ENCODE results near the gene LARP1. TPM values are rescaled to one million over a fixed set of nuclear protein-coding genes. Genes with fewer than 3 reads are reported as not detected.
A peak's percentile ranks its signal among the peaks of the same experiment; 100 is the strongest.

LARP1 gene
- total and polyA plus RNA-seq, 10 of the 15 experiments (the other 5 are each of a cell fraction or from before 2014, with no cell fraction given) = 22.6 to 227 (median 60.8) TPM

DNA sequence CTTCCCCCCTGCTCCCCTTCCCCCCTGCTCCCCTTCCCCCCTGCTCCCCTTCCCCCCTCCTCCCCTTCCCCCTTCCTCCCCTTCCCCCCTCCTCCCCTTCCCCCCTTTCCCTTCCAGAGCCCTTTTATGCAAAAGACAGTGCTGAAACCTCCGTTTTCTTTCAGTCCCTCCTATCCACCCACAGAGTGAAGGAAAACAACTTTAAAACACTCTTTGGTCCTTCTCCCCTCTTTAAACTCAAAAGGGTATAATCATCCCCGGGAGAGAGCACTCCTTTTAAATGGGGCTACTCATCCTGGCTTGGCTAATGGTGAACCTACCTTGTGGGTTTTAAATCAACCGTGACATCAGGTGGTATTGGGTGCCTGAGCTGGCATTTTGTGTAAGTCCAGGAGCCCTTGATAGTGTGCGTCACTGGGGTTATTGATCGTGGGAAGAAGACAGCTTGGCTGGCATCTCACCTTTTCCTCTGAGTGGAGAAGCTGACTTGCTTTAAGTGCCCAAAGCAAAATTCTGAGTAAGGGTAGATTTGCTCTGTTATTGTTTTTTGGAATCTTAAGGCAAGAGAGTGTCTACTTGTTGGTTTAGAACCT is 2.7 kb downstream of the LARP1 start:
- ChIA-PET RAD21 (ENCODE audit: unreplicated experiment) (interaction anchor here (0.7 to 3.8 kb wide), 3 partner anchors 11 to 180 kb away, joined by 3 to 14 read pairs (median 4); partner anchors contain the start of gene GEMIN5), POLR2A (interaction anchor here (1.1 to 1.8 kb wide), 5 partner anchors 10 to 102 kb away, joined by 3 to 8 read pairs (median 3); partner anchors contain the start of gene CNOT8), CTCF (interaction anchor here (0.6 to 1.5 kb wide), 5 partner anchors 9 to 100 kb away, joined by 3 to 8 read pairs (median 4); no protein-coding TSS in a partner anchor), SMC1A (ENCODE audit: uncharacterized antibody, unreplicated experiment) (interaction anchor here (1.2 to 3.6 kb wide), 3 partner anchors 11 to 52 kb away, joined by 5 to 33 read pairs (median 5); no protein-coding TSS in a partner anchor)
- no peak for FAIRE-seq
- Histone ChIP-seq H3K4me3 (peak overlapping the region; percentile 70), H4K20me1 (ENCODE audit: control insufficient read depth, insufficient read depth) (peaks cover 7% of the 10 kb centered on the region; the same call in 1 of the 2 replicates), H3K27ac (ENCODE audit: control insufficient read depth, insufficient read depth) (peak overlapping the region; percentile 62), H3K4me2 (ENCODE audit: control insufficient read depth, insufficient read depth) (peak overlapping the region; percentile 98), H3K27me3 (replicated peaks in 1 of 2; ENCODE audit: control insufficient read depth in 2 of 2, insufficient read depth in 2 of 2, low read length in 1 of 2) (no peaks in the 10 kb centered on the region), H3K36me3 (ENCODE audit: control insufficient read depth in 2 of 2, insufficient read depth in 2 of 2, low read length in 1 of 2) (peaks cover 0 to 2% of the 10 kb centered on the region in 2 experiments; a peak in 3 of 4 replicates), H3K9ac (ENCODE audit: control insufficient read depth, insufficient read depth, low read length) (peak overlapping the region; percentile 63), H3K79me2 (ENCODE audit: control insufficient read depth, insufficient read depth, low read length) (peaks cover 90% of the 10 kb centered on the region), H3K9me3 (replicated peaks; ENCODE audit: control insufficient read depth, insufficient read depth, low read length) (no peaks in the 10 kb centered on the region), H2AFZ (ENCODE audit: control insufficient read depth, low read depth, low read length) (no peak overlapping the region), H3K4me1 (ENCODE audit: control insufficient read depth, insufficient read depth, low read length) (peaks cover 35% of the 10 kb centered on the region)
- WGBS (ENCODE audit: insufficient coverage, insufficient replicate concordance, low lambda C conversion rate, missing lambda C conversion rate) = under 1% methylated on average over 5 of the region's 5 CpGs
- intact Hi-C loops (cut with micrococcal nuclease; ENCODE audit: unreplicated experiment) = loop anchor here (2.0 to 10.0 kb wide), 4 partner anchors 54 to 253 kb away; partner anchors contain the start of gene GEMIN5
- BruUV-seq (replicated peaks) = no TSS peak
- in situ Hi-C loops (cut with MboI) = no loop called here
- TF ChIP-seq HCFC1 (IDR thresholded peaks at IDR 0.05; ENCODE audit: low read length) = no peak
- no peak for TF ChIP-seq ASH2L (IDR thresholded peaks at IDR 0.05; ENCODE audit: borderline replicate concordance, low read depth)
- no peak for TF ChIP-seq NBN (IDR thresholded peaks at IDR 0.05)
- no peak for TF ChIP-seq NR2C1 (IDR thresholded peaks at IDR 0.05)
- TF ChIP-seq, protein P1, sequence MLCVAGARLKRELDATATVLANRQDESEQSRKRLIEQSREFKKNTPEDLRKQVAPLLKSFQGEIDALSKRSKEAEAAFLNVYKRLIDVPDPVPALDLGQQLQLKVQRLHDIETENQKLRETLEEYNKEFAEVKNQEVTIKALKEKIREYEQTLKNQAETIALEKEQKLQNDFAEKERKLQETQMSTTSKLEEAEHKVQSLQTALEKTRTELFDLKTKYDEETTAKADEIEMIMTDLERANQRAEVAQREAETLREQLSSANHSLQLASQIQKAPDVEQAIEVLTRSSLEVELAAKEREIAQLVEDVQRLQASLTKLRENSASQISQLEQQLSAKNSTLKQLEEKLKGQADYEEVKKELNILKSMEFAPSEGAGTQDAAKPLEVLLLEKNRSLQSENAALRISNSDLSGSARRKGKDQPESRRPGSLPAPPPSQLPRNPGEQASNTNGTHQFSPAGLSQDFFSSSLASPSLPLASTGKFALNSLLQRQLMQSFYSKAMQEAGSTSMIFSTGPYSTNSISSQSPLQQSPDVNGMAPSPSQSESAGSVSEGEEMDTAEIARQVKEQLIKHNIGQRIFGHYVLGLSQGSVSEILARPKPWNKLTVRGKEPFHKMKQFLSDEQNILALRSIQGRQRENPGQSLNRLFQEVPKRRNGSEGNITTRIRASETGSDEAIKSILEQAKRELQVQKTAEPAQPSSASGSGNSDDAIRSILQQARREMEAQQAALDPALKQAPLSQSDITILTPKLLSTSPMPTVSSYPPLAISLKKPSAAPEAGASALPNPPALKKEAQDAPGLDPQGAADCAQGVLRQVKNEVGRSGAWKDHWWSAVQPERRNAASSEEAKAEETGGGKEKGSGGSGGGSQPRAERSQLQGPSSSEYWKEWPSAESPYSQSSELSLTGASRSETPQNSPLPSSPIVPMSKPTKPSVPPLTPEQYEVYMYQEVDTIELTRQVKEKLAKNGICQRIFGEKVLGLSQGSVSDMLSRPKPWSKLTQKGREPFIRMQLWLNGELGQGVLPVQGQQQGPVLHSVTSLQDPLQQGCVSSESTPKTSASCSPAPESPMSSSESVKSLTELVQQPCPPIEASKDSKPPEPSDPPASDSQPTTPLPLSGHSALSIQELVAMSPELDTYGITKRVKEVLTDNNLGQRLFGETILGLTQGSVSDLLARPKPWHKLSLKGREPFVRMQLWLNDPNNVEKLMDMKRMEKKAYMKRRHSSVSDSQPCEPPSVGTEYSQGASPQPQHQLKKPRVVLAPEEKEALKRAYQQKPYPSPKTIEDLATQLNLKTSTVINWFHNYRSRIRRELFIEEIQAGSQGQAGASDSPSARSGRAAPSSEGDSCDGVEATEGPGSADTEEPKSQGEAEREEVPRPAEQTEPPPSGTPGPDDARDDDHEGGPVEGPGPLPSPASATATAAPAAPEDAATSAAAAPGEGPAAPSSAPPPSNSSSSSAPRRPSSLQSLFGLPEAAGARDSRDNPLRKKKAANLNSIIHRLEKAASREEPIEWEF (IDR thresholded peaks at IDR 0.05; ENCODE audit: insufficient replicate concordance, low read depth, low read length) = no peak
- TF ChIP-seq EP300 (IDR thresholded peaks at IDR 0.05; ENCODE audit: borderline replicate concordance in 1 of 2, control insufficient read depth in 1 of 2, low read depth in 2 of 2, low read length in 2 of 2) = no peak
- TF ChIP-seq CHD1 (IDR thresholded peaks at IDR 0.05; ENCODE audit: low read depth, low read length) = no peak
- no peak for TF ChIP-seq TAF1 (IDR thresholded peaks at IDR 0.05; ENCODE audit: borderline replicate concordance, low read depth, low read length)
- TF ChIP-seq SIN3A (IDR thresholded peaks at IDR 0.05; ENCODE audit: low read depth, low read length) = no peak
- ATAC-seq = no peak
- DNase-seq (ENCODE audit: low read depth, low spot score) = no peak

All from GM12878 (cell line).